ENCODE results near the gene AGAP4.
"Not testable (repeated sequence)": the region's sequence is repeated elsewhere in the genome, so short reads cannot be mapped to it uniquely, and the experiment has no call there.

- TF ChIP-seq POLR2A, CTCF, EP300, POLR2AphosphoS5 (IDR thresholded peaks at IDR 0.05): not testable (repeated sequence)
Observed at GRCh38 chr10:45863632-45864031, 16.3 kb upstream of the AGAP4 start.
